Caki2 (cell line): ENCODE measurements around the gene C5orf63. TPM values are rescaled to one million over a fixed set of nuclear protein-coding genes. Genes with fewer than 3 reads are reported as not detected.
A peak's percentile ranks its signal among the peaks of the same experiment; 100 is the strongest.
"Not testable (repeated sequence)": the region's sequence is repeated elsewhere in the genome, so short reads cannot be mapped to it uniquely, and the experiment has no call there.

Source experiments
- DNase-seq: peaks from one replicate; pipeline ENCODE4 v3.0.0-alpha.2; 2015; ENCODE audit warnings: low read depth
- in situ Hi-C: cut with HindIII; loops from 2 replicates; pipeline ENCODE4 v1.10.0; 2016; ENCODE audit warnings: low sequenced_read_pairs, low pct_unique_long_range_greater_than_20kb, mixed read lengths
- total RNA-seq: library from RNA; depleted of rRNA; stranded (reverse); fragments of >200 nt; shearing (Covaris generic); gene quantifications from 2 replicates; pipeline ENCODE4 v1.2.3, GENCODE V29; 2014; ENCODE audit warnings: low replicate concordance

The C5orf63 gene
- total RNA-seq, 1 experiment from 2014 or later = not detected

GRCh38 chr5:127016722-127017121, 56.6 kb downstream of the C5orf63 start:
- DNase-seq, in situ Hi-C loops: not testable (repeated sequence)

DNA sequence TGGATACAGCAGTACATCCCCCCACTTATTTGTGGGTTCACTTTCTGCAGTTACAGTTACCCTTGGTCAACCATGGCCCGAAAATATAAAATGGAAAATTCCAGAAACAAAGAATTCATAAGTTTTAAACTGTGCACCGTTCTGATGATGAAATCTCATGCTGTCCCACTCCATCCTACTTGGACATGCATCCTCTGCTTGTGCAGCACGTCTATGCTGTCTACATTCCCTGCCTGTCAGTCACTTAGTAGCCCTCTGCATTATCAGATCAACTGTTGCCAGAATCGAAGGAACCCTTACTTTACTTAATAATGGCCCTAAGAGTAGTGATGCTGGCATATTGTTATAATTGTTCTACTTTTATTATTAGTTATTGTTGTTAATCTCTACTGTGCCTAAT, 57.6 kb downstream of the C5orf63 start:
- no peak for DNase-seq
- in situ Hi-C loops = no loop called here

- in situ Hi-C loops = no loop called here
These were observed 58.7 kb downstream of the C5orf63 start for GRCh38 chr5:127014573-127014972.

GRCh38 chr5:127013407-127013806, 59.9 kb downstream of the C5orf63 start:
- in situ Hi-C loops = no loop called here
- DNase-seq = no peak

More at GRCh38 chr5:127014573-127014972, 58.7 kb downstream of the C5orf63 start:
- no peak for DNase-seq

DNA sequence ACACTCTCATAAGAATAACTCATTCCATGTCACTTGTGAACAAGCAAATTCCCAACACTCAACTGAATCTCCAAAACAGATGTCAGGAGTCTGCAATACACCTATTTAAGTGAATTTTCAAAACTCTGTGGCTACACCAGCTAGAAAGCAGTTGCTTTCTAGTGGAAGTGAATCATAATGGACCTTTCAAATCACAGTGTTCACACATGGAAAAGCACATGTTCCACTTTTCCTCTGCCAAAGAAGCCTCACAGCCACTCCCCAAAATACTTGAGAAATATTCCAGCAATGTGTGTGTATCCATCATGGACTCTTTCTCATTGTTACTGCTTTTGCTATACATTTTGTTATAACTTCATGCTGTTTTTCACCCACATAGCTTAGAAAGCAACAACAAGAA, 60.4 kb downstream of the C5orf63 start:
- in situ Hi-C loops = no loop called here
- no peak for DNase-seq

DNA sequence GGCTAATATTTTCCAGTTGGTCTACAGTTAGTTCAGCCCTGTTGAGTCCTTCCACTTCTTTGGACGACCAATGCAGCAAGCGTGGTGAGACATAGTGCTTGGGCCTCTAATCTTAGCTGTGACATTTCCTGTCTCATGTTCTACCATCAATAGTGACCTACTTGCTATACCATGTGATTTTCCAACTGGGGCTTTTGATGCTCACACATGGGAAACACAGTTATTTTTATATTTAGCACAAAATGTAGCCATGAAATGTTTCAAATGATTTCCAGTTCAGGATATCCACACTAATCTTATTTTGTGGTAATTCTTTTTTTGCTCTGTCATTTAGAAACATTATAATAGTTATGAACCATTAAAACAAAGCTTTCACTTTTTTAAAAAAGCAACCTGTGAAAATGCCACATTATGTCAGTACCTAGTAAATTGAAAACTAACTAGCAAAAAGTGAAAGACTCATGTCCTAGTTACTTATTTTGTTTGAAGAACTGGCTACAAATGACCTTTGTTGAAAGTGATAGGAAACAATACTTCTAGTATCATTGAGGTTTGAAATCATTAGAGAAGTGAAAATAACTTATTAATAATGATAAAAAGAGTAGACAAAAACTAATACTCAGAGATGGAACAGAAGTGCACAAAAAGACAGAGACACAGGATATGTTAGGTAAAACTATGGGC, 61.2 kb downstream of the C5orf63 start:
- DNase-seq = no peak
- in situ Hi-C loops = no loop called here

- in situ Hi-C loops = no loop called here
- peak; percentile 37 for DNase-seq
These were observed 62.1 kb downstream of the C5orf63 start for GRCh38 chr5:127011153-127011552.

- in situ Hi-C loops = no loop called here
- DNase-seq = no peak
These were observed 62.9 kb downstream of the C5orf63 start for GRCh38 chr5:127010362-127010761.

- in situ Hi-C loops = no loop called here
- DNase-seq = no peak
These were observed 63.5 kb downstream of the C5orf63 start for GRCh38 chr5:127009784-127010183.

DNA sequence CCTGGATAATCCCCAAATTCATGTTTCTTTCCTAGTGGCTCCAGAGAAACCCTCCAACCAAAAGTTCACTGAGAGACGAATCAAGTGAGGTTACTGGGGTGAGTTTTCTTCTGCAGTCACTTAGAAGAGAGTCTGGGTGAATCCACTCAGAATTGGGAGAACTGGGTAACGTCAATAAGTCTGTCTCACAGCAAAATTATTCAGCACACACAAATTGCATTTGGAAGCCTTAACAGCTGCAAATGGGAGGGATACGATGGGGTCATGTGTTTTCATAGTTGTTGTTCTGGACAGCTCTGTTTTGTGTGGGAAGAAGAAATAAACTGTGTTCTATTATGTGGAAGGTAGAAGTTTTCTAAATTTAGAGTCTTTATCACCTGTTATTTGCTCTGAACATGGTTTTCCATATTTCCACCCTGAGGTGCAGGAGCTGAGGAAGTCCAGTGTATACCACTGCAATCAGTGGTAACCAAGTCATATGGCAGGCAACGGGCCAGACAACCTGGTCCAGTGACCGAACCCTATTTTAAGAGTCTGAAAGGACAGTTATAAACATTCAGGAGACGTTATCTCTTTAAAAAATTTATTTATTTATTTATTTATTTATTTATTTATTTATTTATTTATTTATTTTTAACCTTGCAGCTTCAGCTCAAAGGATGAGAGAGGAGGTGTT, 64.9 kb downstream of the C5orf63 start:
- in situ Hi-C loops = no loop called here
- no peak for DNase-seq

DNA sequence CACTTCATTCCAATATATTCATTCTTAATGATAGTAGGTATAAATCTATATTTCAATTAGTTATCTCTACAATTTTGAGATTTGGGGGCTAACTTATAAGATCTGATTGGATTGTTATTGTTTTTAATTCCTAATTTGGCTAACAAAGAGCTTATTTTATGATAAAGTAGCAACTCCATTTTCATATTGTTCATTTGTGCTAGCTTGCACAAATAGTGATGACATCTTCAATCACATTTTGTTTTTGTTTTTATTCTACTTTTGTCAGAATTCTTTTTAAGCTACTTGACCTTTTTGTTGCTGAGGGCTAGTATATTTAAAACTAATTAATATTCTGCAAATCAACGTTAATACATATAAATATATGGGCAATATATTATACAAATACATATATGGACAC, 65.8 kb downstream of the C5orf63 start:
- in situ Hi-C loops = no loop called here
- no peak for DNase-seq

GRCh38 chr5:127006744-127007143, 66.6 kb downstream of the C5orf63 start:
- in situ Hi-C loops = no loop called here
- no peak for DNase-seq

GRCh38 chr5:127005282-127005681, 68.0 kb downstream of the C5orf63 start:
- in situ Hi-C loops, DNase-seq: not testable (repeated sequence)

- DNase-seq = no peak
- in situ Hi-C loops = no loop called here
These were observed 68.6 kb downstream of the C5orf63 start for GRCh38 chr5:127004721-127005120.

DNA sequence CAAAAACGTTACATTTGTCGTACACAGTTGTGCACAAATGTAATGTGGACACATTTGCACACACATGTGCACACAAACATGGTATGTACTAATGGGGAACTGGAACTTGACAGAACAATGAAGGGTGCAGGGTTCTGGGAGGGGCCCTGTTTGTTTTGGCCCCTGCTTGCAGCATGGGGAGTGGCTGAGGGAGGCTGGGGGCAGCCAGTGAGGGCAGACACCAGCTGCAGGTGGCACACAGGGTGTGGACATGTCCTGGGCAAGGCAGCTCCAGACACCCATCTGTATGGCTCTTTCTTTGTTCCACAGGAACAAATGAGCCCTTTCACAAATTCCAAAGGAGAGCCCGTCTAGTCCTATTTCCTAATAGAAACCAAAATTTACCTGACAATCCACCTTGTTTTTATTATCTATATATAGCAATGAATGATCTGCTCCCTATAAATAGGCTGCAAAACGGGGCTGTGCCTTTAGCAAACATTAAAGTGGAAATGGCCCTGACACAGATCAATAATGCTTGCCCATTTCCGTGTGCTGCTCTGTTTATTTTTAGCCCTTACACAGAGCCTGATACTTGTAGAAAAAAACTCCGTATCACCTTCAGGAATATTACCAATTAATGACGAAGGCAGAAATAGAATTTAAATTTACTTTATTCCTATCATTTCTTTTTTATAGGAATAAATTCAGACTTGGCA, 69.4 kb downstream of the C5orf63 start:
- DNase-seq = no peak

GRCh38 chr5:127002390-127002789, 70.9 kb downstream of the C5orf63 start:
- no peak for DNase-seq
- in situ Hi-C loops = no loop called here

More for the DNA sequence above, 69.4 kb downstream of the C5orf63 start:
- in situ Hi-C loops = no loop called here

GRCh38 chr5:127001621-127002296, 71.5 kb downstream of the C5orf63 start:
- peak; percentile 91 for DNase-seq
- in situ Hi-C loops = no loop called here
